WI38 (cell line): Measurements from ENCODE around the gene ASH1L.

Experiments
- H3K4me3 ChIP-seq: 2 replicates; pipeline ENCODE4 v1.5.1; 2011; ENCODE audit warnings: low read depth, mild to moderate bottlenecking, control low read depth, low read length
- CTCF ChIP-seq: IDR thresholded peaks from 2 replicates; pipeline ENCODE4 v1.5.1; 2012; ENCODE audit warnings: low read depth, mild to moderate bottlenecking, control low read depth, low read length

ASH1L gene

DNA sequence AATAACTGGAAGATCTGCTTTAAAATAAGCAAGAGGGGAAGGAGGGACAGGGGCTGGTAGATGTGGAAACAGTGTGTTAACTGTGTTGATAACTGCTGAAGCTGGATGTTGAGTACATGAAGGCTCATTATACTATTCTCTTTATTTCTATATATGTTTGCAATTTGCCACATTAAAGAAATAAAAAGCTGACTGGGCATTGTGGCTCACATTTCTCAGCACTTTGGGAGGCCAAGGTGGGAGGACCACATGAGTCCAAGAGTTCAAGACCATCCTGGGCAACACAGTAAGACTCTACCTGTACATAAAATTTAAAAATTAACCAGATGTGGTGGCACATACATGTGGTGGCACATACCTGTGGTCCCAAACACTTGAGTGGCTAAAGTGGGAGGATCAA lies 6.7 kb downstream of the ASH1L start:
- H3K4me3 ChIP-seq: no peak overlapping the region
- no peak for TF ChIP-seq CTCF

GRCh38 chr1:155553349-155553748 lies 9.3 kb downstream of the ASH1L start:
- H3K4me3 ChIP-seq: no peak overlapping the region
- TF ChIP-seq CTCF: no peak

DNA sequence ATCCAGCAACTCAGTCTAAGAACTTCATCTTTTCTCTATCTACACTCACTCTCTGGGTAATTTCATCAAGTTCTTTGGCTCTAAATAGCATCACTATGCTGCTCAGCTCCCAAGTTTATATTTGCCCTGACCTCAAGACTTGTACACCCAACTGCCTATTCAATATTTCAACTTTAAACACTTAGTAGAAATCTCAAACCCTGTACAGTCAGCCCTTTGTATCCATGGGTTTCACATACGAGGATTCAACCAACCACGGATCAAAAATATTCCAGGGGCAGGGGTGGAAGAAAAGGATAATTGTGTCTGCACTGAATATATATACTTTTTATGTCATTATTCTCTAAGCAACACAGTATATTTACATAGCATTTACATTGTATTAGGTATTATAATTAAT lies 13.9 kb downstream of the ASH1L start:
- TF ChIP-seq CTCF: no peak

GRCh38 chr1:155540000-155540874 lies 22.4 kb downstream of the ASH1L start:
- no peak overlapping the region for H3K4me3 ChIP-seq
- no peak for TF ChIP-seq CTCF

More for the DNA sequence above, 13.9 kb downstream of the ASH1L start:
- H3K4me3 ChIP-seq: no peak overlapping the region

DNA sequence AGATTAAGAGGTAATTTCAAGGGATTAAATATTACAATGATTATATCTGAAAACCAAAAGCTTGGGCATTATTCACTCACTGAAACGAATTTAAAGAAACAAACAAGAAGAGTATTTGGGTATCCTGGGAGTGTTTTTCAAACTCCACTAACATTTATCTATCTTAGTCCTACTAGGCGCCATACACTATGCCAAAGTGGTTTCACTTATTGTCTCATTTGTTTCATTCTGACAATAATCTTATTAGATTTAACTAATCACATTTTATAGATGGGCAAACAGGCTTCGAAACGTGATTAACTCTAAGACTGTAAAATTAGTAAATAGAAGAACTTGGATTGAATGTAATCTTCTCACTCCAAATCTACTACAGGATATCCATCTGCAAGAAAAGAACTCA lies 25.4 kb downstream of the ASH1L start:
- no peak overlapping the region for H3K4me3 ChIP-seq
- TF ChIP-seq CTCF: no peak

- no peak overlapping the region for H3K4me3 ChIP-seq
- TF ChIP-seq CTCF: no peak
These were observed 31.0 kb downstream of the ASH1L start for GRCh38 chr1:155531624-155532023.

GRCh38 chr1:155529929-155530328 lies 32.7 kb downstream of the ASH1L start:
- no peak overlapping the region for H3K4me3 ChIP-seq

More at GRCh38 chr1:155529929-155530328, 32.7 kb downstream of the ASH1L start:
- no peak for TF ChIP-seq CTCF
